HFFc6 (cell line): Measurements from ENCODE around the gene GTSE1. TPM values are rescaled to one million over a fixed set of nuclear protein-coding genes. Genes with fewer than 3 reads are reported as not detected.
A peak's percentile ranks its signal among the peaks of the same experiment; 100 is the strongest.

ENCODE experiments used
- DNase-seq: peaks from one replicate; pipeline ENCODE4 v3.0.0-alpha.2; 2018
- H3K27ac Mint-ChIP-seq: 2 replicates; pipeline ENCODE4 v1.8.0; 2020; ENCODE audit warnings: mild to moderate bottlenecking, mixed read lengths
- H3K27me3 Mint-ChIP-seq: 2 replicates; pipeline ENCODE4 v1.8.0; 2021; ENCODE audit warnings: mild to moderate bottlenecking, moderate library complexity, mixed read lengths; ENCODE audit not compliant: insufficient read depth
- H3K36me3 Mint-ChIP-seq: 2 replicates; pipeline ENCODE4 v1.8.0; 2021; ENCODE audit warnings: low read depth, mixed read lengths
- H3K4me1 Mint-ChIP-seq: 2 replicates; pipeline ENCODE4 v1.8.0; 2020; ENCODE audit warnings: low read depth, mixed read lengths
- H3K4me3 Mint-ChIP-seq: 2 replicates; pipeline ENCODE4 v1.8.0; 2020; ENCODE audit warnings: mild to moderate bottlenecking, moderate library complexity, mixed read lengths
- H3K9me3 Mint-ChIP-seq: 2 replicates; pipeline ENCODE4 v1.8.0; 2020; ENCODE audit warnings: mild to moderate bottlenecking, mixed read lengths
- total RNA-seq, 6 experiments: library from RNA; stranded (reverse); fragmentation: NEBNext Ultra II Directional; extraction: Animal tissue kit (Norgen Biotek cat#: 25700); gene quantifications; 2 replicates in 1 of 6; 3 replicates in 5 of 6; pipeline ENCODE4 v1.2.3, GENCODE V29; 2021
- TF ChIP-seq, protein P1 (sequence below): fragments of 200-600 bp; sonication (generic); IDR thresholded peaks from 2 replicates; pipeline ENCODE4 v1.5.0; 2021; ENCODE audit warnings: antibody characterized with exemption, mild to moderate bottlenecking

Gene GTSE1
- total RNA-seq, 6 experiments from 2014 or later = 12.4 to 30.5 (median 27.9) TPM

DNA sequence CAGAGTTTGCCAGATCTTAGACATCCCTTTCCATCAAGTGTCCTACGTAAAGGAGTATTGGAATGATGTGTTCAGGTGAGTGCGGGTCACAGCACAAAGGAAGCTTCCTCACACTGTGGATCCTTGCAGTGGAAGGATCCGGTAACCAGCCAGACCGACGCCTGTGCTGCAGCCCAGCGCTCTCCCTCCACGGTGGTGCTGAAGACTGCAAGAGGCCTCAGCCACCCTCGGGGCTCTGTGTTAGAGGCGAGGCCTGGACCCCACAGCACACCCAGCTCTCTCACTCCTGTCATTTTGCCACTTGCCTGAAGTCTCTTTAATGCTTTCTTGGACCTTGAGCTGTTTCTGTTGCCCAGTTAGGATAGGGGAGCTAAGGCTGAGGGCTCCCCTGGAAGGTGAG, 41.2 kb downstream of the GTSE1 start:
- Mint-ChIP-seq H3K27me3 (peaks cover 6% of the 10 kb centered on the region; the same call in 1 of the 2 replicates), H3K36me3 (peaks cover 25% of the 10 kb centered on the region; the same call in 1 of the 2 replicates)

DNA sequence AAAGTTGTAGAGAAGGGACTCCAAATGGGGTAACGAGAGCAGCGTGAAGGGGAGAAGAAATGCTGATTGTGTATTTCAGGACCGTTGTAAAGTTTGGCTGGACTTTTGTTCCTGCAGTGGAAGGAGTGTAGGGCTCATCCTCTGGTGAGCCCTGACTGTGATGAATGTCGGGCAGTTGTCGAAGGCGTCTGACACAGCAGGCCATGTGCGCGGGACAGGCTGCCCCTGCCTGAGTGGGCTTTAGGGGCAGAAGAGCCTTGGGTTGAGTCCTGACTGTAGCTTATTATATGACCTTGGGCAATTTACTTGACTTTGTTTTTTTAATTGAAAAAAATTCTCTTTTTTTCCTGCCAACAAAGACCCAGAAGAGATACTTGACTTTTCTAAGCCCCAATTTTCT, 42.0 kb downstream of the GTSE1 start:
- no peak for DNase-seq
- TF ChIP-seq, protein P1, sequence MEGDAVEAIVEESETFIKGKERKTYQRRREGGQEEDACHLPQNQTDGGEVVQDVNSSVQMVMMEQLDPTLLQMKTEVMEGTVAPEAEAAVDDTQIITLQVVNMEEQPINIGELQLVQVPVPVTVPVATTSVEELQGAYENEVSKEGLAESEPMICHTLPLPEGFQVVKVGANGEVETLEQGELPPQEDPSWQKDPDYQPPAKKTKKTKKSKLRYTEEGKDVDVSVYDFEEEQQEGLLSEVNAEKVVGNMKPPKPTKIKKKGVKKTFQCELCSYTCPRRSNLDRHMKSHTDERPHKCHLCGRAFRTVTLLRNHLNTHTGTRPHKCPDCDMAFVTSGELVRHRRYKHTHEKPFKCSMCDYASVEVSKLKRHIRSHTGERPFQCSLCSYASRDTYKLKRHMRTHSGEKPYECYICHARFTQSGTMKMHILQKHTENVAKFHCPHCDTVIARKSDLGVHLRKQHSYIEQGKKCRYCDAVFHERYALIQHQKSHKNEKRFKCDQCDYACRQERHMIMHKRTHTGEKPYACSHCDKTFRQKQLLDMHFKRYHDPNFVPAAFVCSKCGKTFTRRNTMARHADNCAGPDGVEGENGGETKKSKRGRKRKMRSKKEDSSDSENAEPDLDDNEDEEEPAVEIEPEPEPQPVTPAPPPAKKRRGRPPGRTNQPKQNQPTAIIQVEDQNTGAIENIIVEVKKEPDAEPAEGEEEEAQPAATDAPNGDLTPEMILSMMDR = no peak
- Mint-ChIP-seq H3K27me3 (peaks cover 6% of the 10 kb centered on the region; the same call in 1 of the 2 replicates), H3K27ac (no peak overlapping the region), H3K36me3 (peaks cover 22% of the 10 kb centered on the region; the same call in 1 of the 2 replicates), H3K9me3 (no peaks in the 10 kb centered on the region), H3K4me3 (no peak overlapping the region), H3K4me1 (peaks cover 19% of the 10 kb centered on the region)

More for the DNA sequence above, 41.2 kb downstream of the GTSE1 start:
- H3K4me3 Mint-ChIP-seq = 0 out of 2 replicates have a peak overlapping the region, but pooled peaks have one; percentile 22
- H3K4me1 Mint-ChIP-seq = peaks cover 19% of the 10 kb centered on the region
- H3K9me3 Mint-ChIP-seq = no peaks in the 10 kb centered on the region
- DNase-seq = no peak
- no peak overlapping the region for H3K27ac Mint-ChIP-seq
- TF ChIP-seq, protein P1 = no peak

DNA sequence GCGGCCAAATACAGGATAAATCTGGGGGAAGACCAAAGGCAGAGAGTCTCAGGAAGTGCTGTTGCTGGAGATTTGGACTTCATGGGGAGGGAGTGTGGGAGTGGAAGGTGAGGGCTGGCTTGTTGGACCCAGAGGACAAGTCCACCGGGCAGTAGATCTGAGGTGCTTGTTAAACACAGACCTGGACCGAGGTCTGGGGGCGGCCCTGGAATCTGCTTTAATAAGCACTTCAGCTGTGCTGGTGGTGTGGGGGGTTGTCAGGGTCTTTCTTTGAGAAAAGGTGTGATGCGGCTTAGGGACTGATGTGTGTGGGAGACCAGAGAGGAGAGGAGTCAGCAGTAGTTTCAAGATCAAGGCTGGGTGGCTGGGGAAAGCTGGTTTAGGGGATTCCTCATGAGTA, 43.3 kb downstream of the GTSE1 start:
- Mint-ChIP-seq H3K9me3 (no peaks in the 10 kb centered on the region), H3K27me3 (peaks cover 7% of the 10 kb centered on the region), H3K36me3 (peaks cover 16% of the 10 kb centered on the region; the same call in 1 of the 2 replicates), H3K27ac (no peak overlapping the region), H3K4me3 (no peak overlapping the region), H3K4me1 (peaks cover 14% of the 10 kb centered on the region)
- TF ChIP-seq, protein P1 = no peak
- DNase-seq = no peak

DNA sequence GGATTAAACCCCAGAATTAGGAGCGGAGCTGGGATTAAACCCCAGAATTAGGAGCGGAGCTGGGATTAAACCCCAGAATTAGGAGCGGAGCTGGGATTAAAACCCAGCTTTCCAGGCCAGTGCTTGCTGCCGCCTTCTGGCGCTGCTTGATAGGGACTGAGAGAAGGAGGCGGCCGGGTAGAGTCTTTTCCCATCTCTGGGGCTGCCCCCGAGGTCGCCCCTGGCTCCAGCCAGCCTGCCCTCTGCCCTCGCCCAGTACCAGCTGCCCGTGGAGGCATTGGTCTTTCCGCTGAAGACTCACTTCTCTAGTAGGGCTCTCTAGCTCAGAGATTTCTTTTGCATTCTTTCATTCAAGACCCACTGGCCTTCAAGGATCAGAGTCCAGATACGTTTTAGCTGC, 44.0 kb downstream of the GTSE1 start:
- TF ChIP-seq, protein P1 = no peak

DNA sequence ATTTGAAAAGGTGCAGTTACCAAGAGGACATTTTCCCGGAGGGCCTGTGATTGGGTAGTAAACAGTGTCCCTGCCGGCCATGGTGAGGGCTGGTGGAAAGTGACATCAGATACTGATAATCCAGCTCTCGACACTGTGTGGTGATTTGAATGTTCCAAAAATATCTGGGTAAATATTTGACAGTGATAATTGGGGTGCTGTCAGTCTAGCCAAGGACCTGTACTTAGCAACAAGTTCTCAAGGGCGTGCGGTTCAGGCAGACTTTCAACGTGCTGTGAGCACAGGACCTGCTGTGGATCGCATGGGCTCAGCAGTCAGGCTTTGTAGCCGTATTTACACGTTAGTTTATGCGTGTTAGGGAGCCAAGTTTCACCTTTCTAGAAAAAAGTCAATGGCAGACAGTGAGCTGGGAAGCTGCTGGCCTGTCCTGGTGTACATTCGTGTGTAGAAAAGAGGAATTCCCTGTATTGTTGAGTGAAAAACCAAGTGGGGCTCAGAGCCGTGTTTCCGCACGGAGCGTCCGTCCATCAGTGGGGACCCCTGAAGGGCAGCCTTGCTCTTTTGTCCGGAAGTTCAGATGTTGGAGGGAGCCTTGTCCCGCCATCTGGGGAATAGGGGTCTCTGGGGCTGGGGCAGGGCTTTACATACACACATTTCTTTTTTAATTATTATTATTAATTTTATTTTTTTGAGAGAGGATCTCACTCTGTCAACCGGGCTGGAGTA, 50.2 kb downstream of the GTSE1 start:
- TF ChIP-seq, protein P1 = no peak
- no peaks in the 10 kb centered on the region for H3K9me3 Mint-ChIP-seq
- no peaks in the 10 kb centered on the region for H3K4me1 Mint-ChIP-seq
- H3K36me3 Mint-ChIP-seq = peaks cover 18% of the 10 kb centered on the region; the same call in 1 of the 2 replicates
- no peak overlapping the region for H3K4me3 Mint-ChIP-seq
- DNase-seq = no peak
- H3K27ac Mint-ChIP-seq = no peak overlapping the region
- peaks cover 2% of the 10 kb centered on the region for H3K27me3 Mint-ChIP-seq

More for the DNA sequence above, 44.0 kb downstream of the GTSE1 start:
- Mint-ChIP-seq H3K36me3 (peaks cover 16% of the 10 kb centered on the region; the same call in 1 of the 2 replicates), H3K4me3 (no peak overlapping the region), H3K9me3 (no peaks in the 10 kb centered on the region), H3K27me3 (peaks cover 7% of the 10 kb centered on the region), H3K4me1 (peaks cover 10% of the 10 kb centered on the region), H3K27ac (no peak overlapping the region)
- DNase-seq = no peak
